Placental pericyte (primary cell): ENCODE data around the gene OR2A5. TPM values are rescaled to one million over a fixed set of nuclear protein-coding genes. Genes with fewer than 3 reads are reported as not detected.

Experiments
- small RNA-seq: library from RNA; depleted of rRNA; stranded (forward); fragments of <200 nt; gene quantifications from one replicate; pipeline ENCODE3, GENCODE V24; 2012; ENCODE audit warnings: low replicate concordance
- total RNA-seq: library from RNA; depleted of rRNA; stranded (reverse); fragments of >200 nt; gene quantifications from 2 replicates; pipeline ENCODE4 v1.2.3, GENCODE V29; 2012

Gene OR2A5
- not detected in 2 replicates for total RNA-seq

DNA sequence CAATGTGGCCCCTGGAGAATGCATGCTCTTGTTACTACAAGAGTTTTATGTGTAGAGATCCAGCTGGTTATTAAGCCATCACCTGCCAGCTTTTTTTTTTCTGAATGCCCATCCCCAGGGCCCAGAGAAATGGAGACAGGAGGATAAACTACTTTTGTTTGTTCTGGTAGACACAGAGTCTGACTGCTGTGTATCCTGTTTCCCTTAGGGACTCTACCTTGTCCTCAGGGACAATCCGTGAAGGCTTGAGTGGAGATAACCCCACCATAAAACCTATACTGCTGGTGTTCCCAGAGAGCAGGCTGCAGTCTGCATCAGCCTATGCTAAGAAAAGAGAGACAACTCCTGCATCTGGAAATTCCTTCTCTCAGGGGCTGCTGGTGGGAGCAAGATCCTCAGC lies at the start of gene OR2A5:
TSS of gene OR2A5 (plus strand) at position 301 of the 400 bp plus-strand sequence. CDS start 1,454 bp downstream, outside the sequence.

GRCh38 chr7:144000020-144000419 lies 48.7 kb upstream of the OR2A5 start, which contains the start of gene OR6B1:
OR6B1 (plus strand) TSS chr7:144000320; CDS start chr7:144003997, 3,677 bp downstream.

DNA sequence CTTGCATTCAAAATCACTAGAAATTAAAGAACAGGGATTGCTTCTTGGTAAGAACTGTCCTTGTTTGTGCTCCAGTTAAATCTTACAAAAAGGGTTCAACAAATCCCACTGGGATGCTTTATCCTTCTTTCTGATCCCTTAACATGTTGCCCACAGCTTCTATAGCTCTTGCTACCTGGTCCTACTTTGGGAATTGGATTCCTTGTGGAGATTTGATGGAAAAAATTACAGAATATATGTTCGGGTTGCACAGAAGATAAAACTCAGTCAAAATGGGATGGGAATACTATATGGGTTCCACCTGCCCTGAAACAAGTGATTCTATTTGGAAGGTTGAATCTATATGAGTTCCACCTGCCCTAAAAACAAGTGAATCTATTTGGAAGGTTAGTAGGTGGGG lies 20.8 kb downstream of the OR2A5 start, which contains the start of gene OR2A25:
TSS of gene OR2A25 (plus strand) at position 301 of the 400 bp plus-strand sequence. CDS start 4,409 bp downstream, outside the sequence.

DNA sequence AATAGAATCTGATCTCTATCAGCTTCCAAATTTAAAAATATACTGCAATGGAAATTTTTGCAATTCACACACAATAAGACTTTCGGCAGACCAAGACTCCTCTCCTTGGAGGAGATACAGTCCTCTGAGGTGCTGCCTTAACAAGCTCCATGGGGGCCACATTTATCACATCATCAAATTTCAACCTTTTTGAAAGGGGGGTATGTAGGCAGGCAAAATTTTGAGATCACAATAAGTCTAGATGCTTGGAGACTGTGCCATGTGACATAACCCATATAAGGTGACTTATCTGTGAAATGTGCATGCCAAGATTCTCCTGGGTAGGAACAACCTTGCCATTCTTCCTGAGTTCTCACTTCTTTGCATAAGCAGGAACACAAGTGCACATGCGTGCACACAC lies 37.2 kb downstream of the OR2A5 start, which contains the start of gene OR2A12:
TSS of gene OR2A12 (plus strand) at position 301 of the 400 bp plus-strand sequence. CDS start 8,830 bp downstream, outside the sequence.

Small RNA genes within 50 kb of the gene (small RNA-seq; reads per million reads assigned to genes)
- gene OR2A41P: not detected

Other genes starting within 250 kb of the OR2A5 start
- 64.6 and 77.6 TPM in 2 replicates for gene TCAF1, start 146.8 kb upstream of the OR2A5 start, total RNA-seq
- not detected in 2 replicates for gene OR2F2, start 113.7 kb upstream of the OR2A5 start, total RNA-seq
- not detected in 2 replicates for gene OR2F1, start 94.1 kb upstream of the OR2A5 start, total RNA-seq
- gene OR6B1, start 48.6 kb upstream of the OR2A5 start, total RNA-seq: not detected in 2 replicates
- gene OR2A25, start 20.9 kb downstream of the OR2A5 start, total RNA-seq: not detected in 2 replicates
- gene OR2A12, start 37.3 kb downstream of the OR2A5 start, total RNA-seq: not detected in 2 replicates
- gene OR2A2, start 60.6 kb downstream of the OR2A5 start, total RNA-seq: not detected in 2 replicates
- gene OR2A14, start 74.2 kb downstream of the OR2A5 start, total RNA-seq: not detected in 2 replicates
- gene CTAGE4, start 134.5 kb downstream of the OR2A5 start, total RNA-seq: 0.86 and 0.88 TPM in 2 replicates
- gene ARHGEF35, start 146.9 kb downstream of the OR2A5 start, total RNA-seq: 0.66 and 1.1 TPM in 2 replicates
- not detected in 2 replicates for gene OR2A42, start 190.7 kb downstream of the OR2A5 start, total RNA-seq
- gene OR2A7, start 215.8 kb downstream of the OR2A5 start, total RNA-seq: 0.22 and 0.57 TPM in 2 replicates
- under 0.01 TPM in 2 replicates for gene CTAGE8, start 220.3 kb downstream of the OR2A5 start, total RNA-seq